WERI-Rb-1 (cell line): ENCODE results near the gene ROPN1B.
"Not testable (repeated sequence)": the region's sequence is repeated elsewhere in the genome, so short reads cannot be mapped to it uniquely, and the experiment has no call there.

ENCODE experiments used
- DNase-seq: peaks from one replicate; pipeline ENCODE4 v3.0.0-alpha.2; 2020
- H3K27ac ChIP-seq: fragments of 250-450 bp; sonication (Bioruptor Pico); 2 replicates; pipeline ENCODE4 v1.5.1; 2020; ENCODE audit warnings: mild to moderate bottlenecking, moderate library complexity
- H3K27me3 ChIP-seq: fragments of 250-450 bp; sonication (Bioruptor Pico); 2 replicates; pipeline ENCODE4 v1.5.1; 2021; ENCODE audit warnings: mild to moderate bottlenecking, low read depth, moderate library complexity; ENCODE audit not compliant: insufficient read depth, severe bottlenecking
- H3K36me3 ChIP-seq: fragments of 250-450 bp; sonication (Bioruptor Pico); 2 replicates; pipeline ENCODE4 v1.5.1; 2020; ENCODE audit warnings: mild to moderate bottlenecking, moderate library complexity
- H3K4me3 ChIP-seq: 2 replicates; pipeline ENCODE4 v1.5.1; 2011; ENCODE audit warnings: low read depth, mild to moderate bottlenecking, control low read depth, low read length
- H3K9me3 ChIP-seq: fragments of 250-450 bp; sonication (Bioruptor Pico); 2 replicates; pipeline ENCODE4 v1.5.1; 2021; ENCODE audit warnings: mild to moderate bottlenecking, moderate library complexity; ENCODE audit not compliant: severe bottlenecking
- CTCF ChIP-seq: IDR thresholded peaks from 2 replicates; pipeline ENCODE4 v1.5.1; 2011; ENCODE audit warnings: low read depth, mild to moderate bottlenecking, control low read depth, inconsistent platforms, low read length

The ROPN1B gene

GRCh38 chr3:125990253-125990970 lies 21.4 kb downstream of the ROPN1B start:
- peak overlapping the region; percentile 44; the same call in 1 of the 2 replicates for H3K27ac ChIP-seq

GRCh38 chr3:125996751-125997150 lies 27.8 kb downstream of the ROPN1B start:
- H3K27ac ChIP-seq, DNase-seq, H3K9me3 ChIP-seq, H3K36me3 ChIP-seq, H3K4me3 ChIP-seq, H3K27me3 ChIP-seq: not testable (repeated sequence)

More at GRCh38 chr3:125990253-125990970, 21.4 kb downstream of the ROPN1B start:
- no peak for TF ChIP-seq CTCF
- H3K27me3 ChIP-seq = no peaks in the 10 kb centered on the region
- H3K9me3 ChIP-seq = no peaks in the 10 kb centered on the region
- peak overlapping the region; percentile 84 for H3K4me3 ChIP-seq
- no peaks in the 10 kb centered on the region for H3K36me3 ChIP-seq
- peak; percentile 88 for DNase-seq

DNA sequence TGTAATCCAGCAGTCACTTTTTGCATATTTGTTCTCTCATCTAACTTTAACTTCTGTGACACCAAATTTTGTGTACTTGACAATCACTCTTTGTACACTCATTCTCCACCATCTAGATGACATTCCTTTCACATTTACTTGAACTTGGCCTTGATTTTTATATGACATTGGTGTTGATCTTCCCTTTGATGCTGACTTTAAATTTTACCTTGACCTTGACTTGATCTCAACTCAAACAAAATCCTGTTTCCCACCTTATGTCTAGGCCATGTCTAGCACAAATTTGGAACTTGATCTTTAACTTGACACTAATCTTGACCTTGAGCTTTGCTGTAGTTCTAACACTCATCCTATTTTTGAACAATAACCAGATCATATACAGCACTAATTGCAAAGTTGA lies 33.2 kb downstream of the ROPN1B start:
- peaks cover 7% of the 10 kb centered on the region for H3K36me3 ChIP-seq
- TF ChIP-seq CTCF = no peak
- DNase-seq = no peak
- no peak overlapping the region for H3K4me3 ChIP-seq
- no peak overlapping the region for H3K27ac ChIP-seq
- no peaks in the 10 kb centered on the region for H3K27me3 ChIP-seq
- no peaks in the 10 kb centered on the region for H3K9me3 ChIP-seq

- no peak for DNase-seq
Observed at GRCh38 chr3:126003447-126004190, 34.6 kb downstream of the ROPN1B start.

GRCh38 chr3:126004217-126004616 lies 35.2 kb downstream of the ROPN1B start:
- TF ChIP-seq CTCF = no peak
- Histone ChIP-seq H3K4me3 (no peak overlapping the region), H3K27me3 (no peaks in the 10 kb centered on the region), H3K27ac (no peak overlapping the region), H3K9me3 (no peaks in the 10 kb centered on the region), H3K36me3 (peaks cover 13% of the 10 kb centered on the region)
- DNase-seq = no peak

More at GRCh38 chr3:126003447-126004190, 34.6 kb downstream of the ROPN1B start:
- H3K27ac ChIP-seq = no peak overlapping the region
- H3K36me3 ChIP-seq = peaks cover 13% of the 10 kb centered on the region
- no peak overlapping the region for H3K4me3 ChIP-seq
- no peaks in the 10 kb centered on the region for H3K9me3 ChIP-seq
- no peaks in the 10 kb centered on the region for H3K27me3 ChIP-seq
- TF ChIP-seq CTCF = no peak

DNA sequence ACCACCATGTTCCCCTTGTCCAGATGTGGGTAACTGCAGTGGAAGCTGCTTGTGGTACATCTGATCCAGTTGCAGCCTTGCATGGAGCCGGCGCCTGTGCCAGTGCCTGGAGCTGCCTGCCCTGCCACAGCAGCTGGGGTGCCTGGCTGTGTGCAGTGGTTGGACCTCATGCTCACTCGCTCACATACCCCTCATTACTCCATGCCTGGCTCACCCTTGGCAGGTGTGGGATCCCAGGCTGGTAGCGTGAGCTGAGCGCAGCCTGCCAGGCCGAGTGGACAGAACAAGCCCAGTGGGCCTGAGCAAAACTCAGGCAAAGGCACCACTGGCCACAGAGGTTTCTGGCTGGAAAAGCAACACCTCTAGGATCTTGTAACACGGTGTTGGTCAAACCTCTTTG lies 35.7 kb downstream of the ROPN1B start:
- DNase-seq = no peak
- no peaks in the 10 kb centered on the region for H3K9me3 ChIP-seq
- no peak for TF ChIP-seq CTCF
- H3K27me3 ChIP-seq = no peaks in the 10 kb centered on the region
- no peak overlapping the region for H3K4me3 ChIP-seq
- H3K36me3 ChIP-seq = peaks cover 13% of the 10 kb centered on the region
- no peak overlapping the region for H3K27ac ChIP-seq
